NCI-H748 (cell line): ENCODE measurements around the gene KCNK5.

Experiments used
- DNase-seq: peaks from one replicate; lab custom pipeline; 2025; ENCODE audit not compliant: unreplicated experiment; lab: John Stamatoyannopoulos, UW

Gene KCNK5

GRCh38 chr6:39143238-39143930 lies 85.9 kb downstream of the KCNK5 start:
- DNase-seq = no peak

DNA sequence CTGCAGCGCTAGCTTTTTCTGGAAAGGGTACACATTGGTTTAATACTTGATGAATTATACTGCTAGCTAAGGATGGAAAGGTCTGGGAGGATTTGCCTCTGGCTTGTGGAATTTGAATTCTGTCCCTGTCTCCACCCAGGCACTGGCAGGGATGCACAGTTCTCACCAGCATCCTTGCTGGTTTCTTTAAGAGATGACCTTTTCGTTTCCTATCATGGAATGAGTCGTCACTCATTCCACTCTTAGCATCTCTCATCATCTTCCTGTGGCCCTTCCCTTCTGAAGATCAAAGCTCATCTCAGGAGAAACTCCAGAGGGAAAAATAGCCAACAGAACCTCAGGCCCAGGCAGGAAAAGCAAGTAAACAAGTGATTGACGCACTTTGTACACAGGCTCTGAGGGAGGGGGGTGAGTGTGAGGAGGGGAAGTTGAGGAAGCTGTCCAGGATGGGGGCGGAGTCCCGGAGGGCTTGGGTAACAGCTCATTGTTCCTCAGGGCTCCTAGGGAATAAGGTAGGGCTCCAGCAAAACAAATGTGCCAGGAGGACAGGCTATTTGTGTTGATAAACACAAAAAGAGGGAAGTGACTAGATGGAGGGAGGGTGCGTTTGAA lies 88.6 kb downstream of the KCNK5 start:
- no peak for DNase-seq
